ENCODE measurements around the gene BAIAP3.

BAIAP3 gene

GRCh38 chr16:1317479-1318267, 15.8 kb upstream of the BAIAP3 start:
- H3K27me3 Mint-ChIP-seq: no peaks in the 10 kb centered on the region
- DNase-seq (no peak), ATAC-seq (replicated peaks) (no peak)
- H3K4me1 Mint-ChIP-seq: peaks cover 10 to 15% of the 10 kb centered on the region in 2 donors
- no peak overlapping the region for H3K4me3 Mint-ChIP-seq
- peak overlapping the region; percentile 47 for H3K27ac Mint-ChIP-seq
- H3K9me3 Mint-ChIP-seq: no peaks in the 10 kb centered on the region
- peaks cover 43 to 66% of the 10 kb centered on the region in 2 donors for H3K36me3 Mint-ChIP-seq

GRCh38 chr16:1318268-1318545, 15.2 kb upstream of the BAIAP3 start:
- no peak for DNase-seq
- no peak for ATAC-seq (replicated peaks)
- H3K27ac Mint-ChIP-seq: no peak overlapping the region
- H3K27me3 Mint-ChIP-seq: no peaks in the 10 kb centered on the region
- H3K9me3 Mint-ChIP-seq: no peaks in the 10 kb centered on the region
- H3K36me3 Mint-ChIP-seq: peaks cover 41 to 68% of the 10 kb centered on the region in 2 donors
- H3K4me3 Mint-ChIP-seq: no peak overlapping the region
- peaks cover 6 to 10% of the 10 kb centered on the region in 2 donors for H3K4me1 Mint-ChIP-seq

- H3K27ac Mint-ChIP-seq: no peak overlapping the region
- no peaks in the 10 kb centered on the region for H3K27me3 Mint-ChIP-seq
- peaks cover 6 to 8% of the 10 kb centered on the region in 2 donors for H3K4me1 Mint-ChIP-seq
- H3K9me3 Mint-ChIP-seq: no peaks in the 10 kb centered on the region
- DNase-seq (no peak), ATAC-seq (replicated peaks) (no peak)
- peaks cover 46 to 71% of the 10 kb centered on the region in 2 donors for H3K36me3 Mint-ChIP-seq
- no peak overlapping the region for H3K4me3 Mint-ChIP-seq
Measured at GRCh38 chr16:1319041-1319440, 14.4 kb upstream of the BAIAP3 start.

- peak overlapping the region; percentile 20 for H3K27ac Mint-ChIP-seq
- ATAC-seq (replicated peaks) (no peak), DNase-seq (no peak)
- no peak overlapping the region for H3K4me3 Mint-ChIP-seq
- H3K27me3 Mint-ChIP-seq: no peaks in the 10 kb centered on the region
- peaks cover 4 to 6% of the 10 kb centered on the region in 2 donors for H3K4me1 Mint-ChIP-seq
- no peaks in the 10 kb centered on the region for H3K9me3 Mint-ChIP-seq
- peaks cover 44 to 71% of the 10 kb centered on the region in 2 donors for H3K36me3 Mint-ChIP-seq
Measured at GRCh38 chr16:1320097-1320496, 13.3 kb upstream of the BAIAP3 start.

- H3K27ac Mint-ChIP-seq: peak overlapping the region; percentile 20
- DNase-seq: no peak
- H3K4me1 Mint-ChIP-seq: peaks cover 4 to 6% of the 10 kb centered on the region in 2 donors
- H3K36me3 Mint-ChIP-seq: peaks cover 47 to 68% of the 10 kb centered on the region in 2 donors
- H3K9me3 Mint-ChIP-seq: no peaks in the 10 kb centered on the region
- no peak overlapping the region for H3K4me3 Mint-ChIP-seq
- H3K27me3 Mint-ChIP-seq: no peaks in the 10 kb centered on the region
- no peak for ATAC-seq (replicated peaks)
Measured at GRCh38 chr16:1320658-1321240, 12.7 kb upstream of the BAIAP3 start.

GRCh38 chr16:1322407-1322806, 11.0 kb upstream of the BAIAP3 start:
- no peaks in the 10 kb centered on the region for H3K9me3 Mint-ChIP-seq
- H3K4me3 Mint-ChIP-seq: no peak overlapping the region
- peaks cover 4 to 6% of the 10 kb centered on the region in 2 donors for H3K4me1 Mint-ChIP-seq
- H3K36me3 Mint-ChIP-seq: peaks cover 43 to 53% of the 10 kb centered on the region in 2 donors
- DNase-seq (no peak), ATAC-seq (replicated peaks) (no peak)
- no peak overlapping the region for H3K27ac Mint-ChIP-seq
- H3K27me3 Mint-ChIP-seq: no peaks in the 10 kb centered on the region

- DNase-seq (no peak), ATAC-seq (replicated peaks) (peak in 1 of 2 donors; percentile 4)
- Mint-ChIP-seq H3K36me3 (peaks cover 32 to 41% of the 10 kb centered on the region in 2 donors), H3K27me3 (no peaks in the 10 kb centered on the region), H3K27ac (peak overlapping the region; percentile 37), H3K4me1 (peaks cover 0 to 2% of the 10 kb centered on the region in 2 donors), H3K4me3 (no peak overlapping the region), H3K9me3 (no peaks in the 10 kb centered on the region)
Measured at GRCh38 chr16:1323296-1324239, 9.9 kb upstream of the BAIAP3 start.

GRCh38 chr16:1324286-1324826, 9.1 kb upstream of the BAIAP3 start:
- no peak for DNase-seq
- H3K9me3 Mint-ChIP-seq: no peaks in the 10 kb centered on the region
- H3K4me3 Mint-ChIP-seq: no peak overlapping the region
- no peak for ATAC-seq (replicated peaks)
- peaks cover 0 to under 1% of the 10 kb centered on the region in 2 donors for H3K4me1 Mint-ChIP-seq
- peak overlapping the region; percentile 21 for H3K27ac Mint-ChIP-seq
- peaks cover 27 to 37% of the 10 kb centered on the region in 2 donors for H3K36me3 Mint-ChIP-seq
- no peaks in the 10 kb centered on the region for H3K27me3 Mint-ChIP-seq

- H3K27ac Mint-ChIP-seq: no peak overlapping the region
Measured at GRCh38 chr16:1325261-1325660, 8.2 kb upstream of the BAIAP3 start.

GRCh38 chr16:1325673-1326371, 7.6 kb upstream of the BAIAP3 start:
- Mint-ChIP-seq H3K4me1 (no peaks in the 10 kb centered on the region), H3K4me3 (no peak overlapping the region), H3K9me3 (no peaks in the 10 kb centered on the region), H3K36me3 (peaks cover 23 to 27% of the 10 kb centered on the region in 2 donors), H3K27me3 (no peaks in the 10 kb centered on the region), H3K27ac (no peak overlapping the region)
- no peak for DNase-seq
- peak; percentile 26 to 37 for ATAC-seq (replicated peaks)

More at GRCh38 chr16:1325261-1325660, 8.2 kb upstream of the BAIAP3 start:
- no peaks in the 10 kb centered on the region for H3K9me3 Mint-ChIP-seq
- H3K4me3 Mint-ChIP-seq: no peak overlapping the region
- DNase-seq (no peak), ATAC-seq (replicated peaks) (no peak)
- no peaks in the 10 kb centered on the region for H3K4me1 Mint-ChIP-seq
- peaks cover 23 to 33% of the 10 kb centered on the region in 2 donors for H3K36me3 Mint-ChIP-seq
- H3K27me3 Mint-ChIP-seq: no peaks in the 10 kb centered on the region

- H3K9me3 Mint-ChIP-seq: no peaks in the 10 kb centered on the region
- H3K36me3 Mint-ChIP-seq: peaks cover 21% of the 10 kb centered on the region in 2 donors
- no peak for DNase-seq
- H3K27me3 Mint-ChIP-seq: peaks cover 0 to 4% of the 10 kb centered on the region in 2 donors
- H3K4me3 Mint-ChIP-seq: no peak overlapping the region
- H3K27ac Mint-ChIP-seq: peak overlapping the region; percentile 72
- peak in 1 of 2 donors; percentile 17 for ATAC-seq (replicated peaks)
- peaks cover 3 to 4% of the 10 kb centered on the region in 2 donors for H3K4me1 Mint-ChIP-seq
Measured at GRCh38 chr16:1326391-1326790, 7.1 kb upstream of the BAIAP3 start.

GRCh38 chr16:1326946-1327618, 6.4 kb upstream of the BAIAP3 start:
- H3K4me1 Mint-ChIP-seq: peaks cover 8 to 11% of the 10 kb centered on the region in 2 donors
- no peak for DNase-seq
- no peaks in the 10 kb centered on the region for H3K9me3 Mint-ChIP-seq
- H3K27ac Mint-ChIP-seq: peak overlapping the region; percentile 72
- peaks cover 18% of the 10 kb centered on the region in 2 donors for H3K36me3 Mint-ChIP-seq
- no peak for ATAC-seq (replicated peaks)
- peaks cover 0 to 11% of the 10 kb centered on the region in 2 donors for H3K27me3 Mint-ChIP-seq
- no peak overlapping the region for H3K4me3 Mint-ChIP-seq

GRCh38 chr16:1327619-1327947, 5.9 kb upstream of the BAIAP3 start:
- Mint-ChIP-seq H3K4me3 (no peak overlapping the region), H3K27ac (no peak overlapping the region), H3K27me3 (peaks cover 4 to 16% of the 10 kb centered on the region in 2 donors), H3K4me1 (peaks cover 11 to 16% of the 10 kb centered on the region in 2 donors), H3K36me3 (peaks cover 15 to 16% of the 10 kb centered on the region in 2 donors), H3K9me3 (no peaks in the 10 kb centered on the region)
- ATAC-seq (replicated peaks) (no peak), DNase-seq (no peak)
